ENCODE results near the gene LPP. TPM values are rescaled to one million over a fixed set of nuclear protein-coding genes. Genes with fewer than 3 reads are reported as not detected.

The LPP gene
- total RNA-seq, 1 experiment from 2014 or later: 20.4 TPM

DNA sequence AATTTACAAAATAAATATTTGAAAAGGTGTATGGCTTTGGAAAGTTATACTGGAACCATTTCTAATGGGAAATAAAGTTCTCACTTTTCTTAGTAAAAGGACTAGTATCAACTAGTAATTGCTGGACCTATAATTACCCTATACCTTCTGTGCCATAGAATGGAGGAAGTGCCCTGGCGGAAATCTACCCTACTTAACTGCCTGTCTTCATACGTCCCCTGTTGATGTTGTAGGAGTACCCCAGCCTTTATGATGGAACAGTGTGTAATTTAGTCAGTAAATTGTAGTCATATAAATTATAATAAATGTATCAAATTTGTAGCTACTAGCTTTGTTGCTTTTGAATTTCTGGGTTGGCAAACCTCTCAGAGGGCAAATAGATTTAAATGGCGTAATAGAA lies 149.9 kb downstream of the LPP start:
- intact Hi-C loops (cut with micrococcal nuclease): no loop called here
- Histone ChIP-seq H4K20me1 (ENCODE audit: low read length) (no peaks in the 10 kb centered on the region), H2AFZ (ENCODE audit: low read length) (no peak overlapping the region), H3K9me2 (replicated peaks; ENCODE audit: low read length) (no peaks in the 10 kb centered on the region), H3K36me3 (ENCODE audit: low read depth, low read length) (no peaks in the 10 kb centered on the region), H3F3A (ENCODE audit: low read length, unreplicated experiment) (no peaks in the 10 kb centered on the region), H3K27ac (ENCODE audit: low read length) (no peak overlapping the region), H3K27me3 (ENCODE audit: low read length) (no peaks in the 10 kb centered on the region), H3K79me2 (ENCODE audit: low read length) (no peaks in the 10 kb centered on the region), H3K4me3 (ENCODE audit: low read length) (no peak overlapping the region), H3K9me3 (ENCODE audit: low read length) (no peaks in the 10 kb centered on the region), H3K9ac (ENCODE audit: low read length) (no peak overlapping the region), H3K4me1 (ENCODE audit: insufficient read depth, low read length) (peaks cover 30% of the 10 kb centered on the region), H3K4me2 (ENCODE audit: low read length) (no peak overlapping the region)
- ChIA-PET POLR2A (ENCODE audit: unreplicated experiment) (no interaction called here), CTCF (no interaction called here)
- DNase-seq: no peak
- ATAC-seq: no peak
- TF ChIP-seq, protein P1, sequence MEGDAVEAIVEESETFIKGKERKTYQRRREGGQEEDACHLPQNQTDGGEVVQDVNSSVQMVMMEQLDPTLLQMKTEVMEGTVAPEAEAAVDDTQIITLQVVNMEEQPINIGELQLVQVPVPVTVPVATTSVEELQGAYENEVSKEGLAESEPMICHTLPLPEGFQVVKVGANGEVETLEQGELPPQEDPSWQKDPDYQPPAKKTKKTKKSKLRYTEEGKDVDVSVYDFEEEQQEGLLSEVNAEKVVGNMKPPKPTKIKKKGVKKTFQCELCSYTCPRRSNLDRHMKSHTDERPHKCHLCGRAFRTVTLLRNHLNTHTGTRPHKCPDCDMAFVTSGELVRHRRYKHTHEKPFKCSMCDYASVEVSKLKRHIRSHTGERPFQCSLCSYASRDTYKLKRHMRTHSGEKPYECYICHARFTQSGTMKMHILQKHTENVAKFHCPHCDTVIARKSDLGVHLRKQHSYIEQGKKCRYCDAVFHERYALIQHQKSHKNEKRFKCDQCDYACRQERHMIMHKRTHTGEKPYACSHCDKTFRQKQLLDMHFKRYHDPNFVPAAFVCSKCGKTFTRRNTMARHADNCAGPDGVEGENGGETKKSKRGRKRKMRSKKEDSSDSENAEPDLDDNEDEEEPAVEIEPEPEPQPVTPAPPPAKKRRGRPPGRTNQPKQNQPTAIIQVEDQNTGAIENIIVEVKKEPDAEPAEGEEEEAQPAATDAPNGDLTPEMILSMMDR (conservative IDR thresholded peaks at IDR 0.05; ENCODE audit: low read depth, low read length): no peak
- TF ChIP-seq EZH2phosphoT487 (IDR thresholded peaks at IDR 0.05; ENCODE audit: borderline replicate concordance, low read length) (no peak), EZH2 (IDR thresholded peaks at IDR 0.05; ENCODE audit: low read length, unreplicated experiment) (no peak)
- no TSS peak for BruUV-seq (replicated peaks)

DNA sequence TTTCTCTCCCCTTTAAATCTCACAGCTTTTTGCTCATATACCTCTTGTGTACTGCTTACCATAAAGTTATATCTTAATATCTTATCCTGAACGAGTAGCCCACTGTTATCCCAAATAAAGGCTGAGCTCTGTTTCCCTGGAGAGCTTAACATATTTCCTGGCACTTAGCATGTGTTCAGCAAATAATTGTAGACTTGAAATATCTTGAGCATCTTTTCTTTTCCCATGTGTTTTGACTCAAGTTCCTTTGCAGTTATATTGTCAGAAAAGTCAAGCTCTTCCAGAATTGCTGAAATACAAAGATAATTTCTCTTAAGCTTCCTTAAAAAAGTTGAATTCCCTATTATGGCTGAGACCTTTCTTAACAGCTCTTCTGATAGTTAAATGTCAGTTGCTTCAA lies 150.5 kb downstream of the LPP start:
- POLR2A ChIA-PET (ENCODE audit: unreplicated experiment): no interaction called here
- intact Hi-C loops (cut with micrococcal nuclease): no loop called here
- no TSS peak for BruUV-seq (replicated peaks)

DNA sequence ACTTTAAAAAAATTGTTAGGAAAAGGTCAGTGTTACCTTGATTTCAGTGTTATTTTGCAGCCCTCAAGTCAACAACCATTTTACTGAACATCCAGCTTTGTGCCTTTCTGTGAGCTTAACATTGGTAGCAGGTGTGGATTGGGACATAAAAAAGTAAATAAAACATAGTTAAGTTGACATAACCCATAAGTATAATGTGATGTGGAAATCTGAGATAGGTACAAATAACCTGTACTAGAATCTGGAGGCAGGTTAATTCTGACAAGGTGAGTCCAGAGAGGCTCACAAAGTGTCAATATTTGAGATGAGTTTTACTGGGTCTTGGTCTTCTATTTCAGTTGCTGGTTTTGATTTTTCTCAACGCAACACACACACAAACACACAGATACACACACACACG lies 151.3 kb downstream of the LPP start:
- POLR2A ChIA-PET (ENCODE audit: unreplicated experiment): no interaction called here
- Histone ChIP-seq H3K9ac (ENCODE audit: low read length) (no peak overlapping the region), H3K4me1 (ENCODE audit: insufficient read depth, low read length) (peaks cover 16% of the 10 kb centered on the region), H3K36me3 (ENCODE audit: low read depth, low read length) (no peaks in the 10 kb centered on the region), H3K79me2 (ENCODE audit: low read length) (no peaks in the 10 kb centered on the region), H4K20me1 (ENCODE audit: low read length) (no peaks in the 10 kb centered on the region), H2AFZ (ENCODE audit: low read length) (no peak overlapping the region), H3K4me2 (ENCODE audit: low read length) (no peak overlapping the region), H3K9me2 (replicated peaks; ENCODE audit: low read length) (no peaks in the 10 kb centered on the region), H3K4me3 (ENCODE audit: low read length) (no peak overlapping the region), H3F3A (ENCODE audit: low read length, unreplicated experiment) (no peaks in the 10 kb centered on the region), H3K27me3 (ENCODE audit: low read length) (no peaks in the 10 kb centered on the region), H3K9me3 (ENCODE audit: low read length) (no peaks in the 10 kb centered on the region), H3K27ac (ENCODE audit: low read length) (no peak overlapping the region)
- no peak for ATAC-seq
- intact Hi-C loops (cut with micrococcal nuclease): no loop called here
- TF ChIP-seq EZH2 (IDR thresholded peaks at IDR 0.05; ENCODE audit: low read length, unreplicated experiment) (no peak), EZH2phosphoT487 (IDR thresholded peaks at IDR 0.05; ENCODE audit: borderline replicate concordance, low read length) (no peak)
- TF ChIP-seq, protein P1 (conservative IDR thresholded peaks at IDR 0.05; ENCODE audit: low read depth, low read length): no peak
- DNase-seq: no peak
- no TSS peak for BruUV-seq (replicated peaks)
- CTCF ChIA-PET: no interaction called here

More for the DNA sequence above, 150.5 kb downstream of the LPP start:
- H3K4me3 ChIP-seq (ENCODE audit: low read length): no peak overlapping the region
- H3K27me3 ChIP-seq (ENCODE audit: low read length): no peaks in the 10 kb centered on the region
- H3K9ac ChIP-seq (ENCODE audit: low read length): no peak overlapping the region
- no peak for ATAC-seq
- no peaks in the 10 kb centered on the region for H3K79me2 ChIP-seq (ENCODE audit: low read length)
- no peaks in the 10 kb centered on the region for H3K9me3 ChIP-seq (ENCODE audit: low read length)
- no peaks in the 10 kb centered on the region for H3K36me3 ChIP-seq (ENCODE audit: low read depth, low read length)
- no peaks in the 10 kb centered on the region for H3F3A ChIP-seq (ENCODE audit: low read length, unreplicated experiment)
- H3K27ac ChIP-seq (ENCODE audit: low read length): no peak overlapping the region
- no peaks in the 10 kb centered on the region for H3K9me2 ChIP-seq (replicated peaks; ENCODE audit: low read length)
- DNase-seq: no peak
- TF ChIP-seq EZH2phosphoT487 (IDR thresholded peaks at IDR 0.05; ENCODE audit: borderline replicate concordance, low read length): no peak
- TF ChIP-seq EZH2 (IDR thresholded peaks at IDR 0.05; ENCODE audit: low read length, unreplicated experiment): no peak
- TF ChIP-seq, protein P1 (conservative IDR thresholded peaks at IDR 0.05; ENCODE audit: low read depth, low read length): no peak
- H3K4me1 ChIP-seq (ENCODE audit: insufficient read depth, low read length): peaks cover 23% of the 10 kb centered on the region
- CTCF ChIA-PET: no interaction called here
- no peak overlapping the region for H2AFZ ChIP-seq (ENCODE audit: low read length)
- no peak overlapping the region for H3K4me2 ChIP-seq (ENCODE audit: low read length)
- H4K20me1 ChIP-seq (ENCODE audit: low read length): no peaks in the 10 kb centered on the region

Measured in PC-3 (cell line).